OCI-LY3 (cell line): ENCODE data around the gene SYNE1.

ENCODE experiments used
- H2AFZ ChIP-seq: fragments of 200-600, 300-600 bp; shearing (Covaris generic); 2 replicates; pipeline ENCODE4 v1.6.0; 2014; ENCODE audit warnings: antibody characterized with exemption, low read depth, low read length
- H3K27ac ChIP-seq: fragments of 200-600, 300-600 bp; sonication (generic); 2 replicates; pipeline ENCODE4 v1.5.1; 2014; ENCODE audit warnings: mild to moderate bottlenecking, low read length, moderate library complexity, mixed read lengths
- H3K27me3 ChIP-seq: fragments of 200-600, 300-600 bp; sonication (generic); 2 replicates; pipeline ENCODE4 v1.6.1; 2014; ENCODE audit warnings: low read depth, low read length, mixed read lengths
- H3K36me3 ChIP-seq: fragments of 200-600, 300-600 bp; sonication (generic); replicated peaks from 2 replicates; pipeline ENCODE3; 2014; ENCODE audit warnings: low read depth, low read length, mixed read lengths
- H3K4me1 ChIP-seq: fragments of 300-600, 200-600 bp; sonication (generic); 2 replicates; pipeline ENCODE4 v1.6.1; 2014; ENCODE audit warnings: low read length, mixed read lengths
- H3K4me2 ChIP-seq: fragments of 200-600, 300-600 bp; sonication (generic); 2 replicates; pipeline ENCODE4 v1.6.1; 2014; ENCODE audit warnings: low read length, mixed read lengths
- H3K4me3 ChIP-seq: fragments of 300-600, 200-600 bp; sonication (generic); 2 replicates; pipeline ENCODE4 v1.5.1; 2014; ENCODE audit warnings: antibody characterized with exemption, mild to moderate bottlenecking, low read length, moderate library complexity
- H3K79me2 ChIP-seq: fragments of 300-600, 200-600 bp; shearing (Covaris generic); 2 replicates; pipeline ENCODE4 v1.6.1; 2014; ENCODE audit warnings: mild to moderate bottlenecking, low read length, mixed read lengths
- H3K9ac ChIP-seq: fragments of 300-600, 200-600 bp; shearing (Covaris generic); 2 replicates; pipeline ENCODE4 v1.6.0; 2014; ENCODE audit warnings: mild to moderate bottlenecking, low read length, moderate library complexity
- H3K9me3 ChIP-seq: fragments of 200-600, 300-600 bp; shearing (Covaris generic); 2 replicates; pipeline ENCODE4 v1.6.1; 2014; ENCODE audit warnings: low read length, mixed read lengths; ENCODE audit not compliant: insufficient read depth
- H4K20me1 ChIP-seq: fragments of 200-600, 300-600 bp; sonication (generic); 2 replicates; pipeline ENCODE4 v1.6.1; 2016; ENCODE audit warnings: low read length, mixed read lengths; ENCODE audit not compliant: insufficient read depth
- CTCF ChIP-seq: fragments of 200-600, 300-600 bp; sonication (generic); IDR thresholded peaks from 2 replicates; pipeline ENCODE4 v1.5.1; 2014; ENCODE audit warnings: antibody characterized with exemption, low read length, low read depth
- EZH2phosphoT487 ChIP-seq: fragments of 200-600 bp; shearing (Covaris generic); IDR thresholded peaks from 2 replicates; pipeline ENCODE4 v1.6.1; 2018; ENCODE audit warnings: antibody characterized with exemption, mixed run types, low read depth

Gene SYNE1

GRCh38 chr6:152136449-152136825, 500.7 kb downstream of the SYNE1 start:
- Histone ChIP-seq H3K36me3 (no peaks in the 10 kb centered on the region), H3K4me1 (no peaks in the 10 kb centered on the region), H3K4me2 (no peak overlapping the region), H3K27ac (no peak overlapping the region), H3K9ac (no peak overlapping the region), H3K27me3 (no peaks in the 10 kb centered on the region), H3K79me2 (no peaks in the 10 kb centered on the region), H3K4me3 (no peak overlapping the region), H3K9me3 (no peaks in the 10 kb centered on the region), H4K20me1 (no peaks in the 10 kb centered on the region), H2AFZ (no peak overlapping the region)
- no peak for TF ChIP-seq CTCF
- no peak for TF ChIP-seq EZH2phosphoT487

- H3K27ac ChIP-seq: no peak overlapping the region
- no peaks in the 10 kb centered on the region for H3K4me1 ChIP-seq
- no peak for TF ChIP-seq EZH2phosphoT487
- no peak for TF ChIP-seq CTCF
- H3K36me3 ChIP-seq: no peaks in the 10 kb centered on the region
- H4K20me1 ChIP-seq: no peaks in the 10 kb centered on the region
- H3K27me3 ChIP-seq: no peaks in the 10 kb centered on the region
- no peak overlapping the region for H3K9ac ChIP-seq
- no peaks in the 10 kb centered on the region for H3K9me3 ChIP-seq
- no peak overlapping the region for H2AFZ ChIP-seq
- H3K4me2 ChIP-seq: no peak overlapping the region
- H3K79me2 ChIP-seq: no peaks in the 10 kb centered on the region
- H3K4me3 ChIP-seq: no peak overlapping the region
These were observed 501.3 kb downstream of the SYNE1 start for GRCh38 chr6:152135755-152136448.

- Histone ChIP-seq H3K36me3 (no peaks in the 10 kb centered on the region), H4K20me1 (no peaks in the 10 kb centered on the region), H2AFZ (no peak overlapping the region), H3K27me3 (no peaks in the 10 kb centered on the region), H3K4me1 (peaks cover 8% of the 10 kb centered on the region), H3K9ac (no peak overlapping the region), H3K4me2 (no peak overlapping the region), H3K79me2 (no peaks in the 10 kb centered on the region), H3K4me3 (no peak overlapping the region), H3K27ac (no peak overlapping the region), H3K9me3 (no peaks in the 10 kb centered on the region)
- no peak for TF ChIP-seq EZH2phosphoT487
- TF ChIP-seq CTCF: no peak
These were observed 506.7 kb downstream of the SYNE1 start for GRCh38 chr6:152130441-152130840.

- Histone ChIP-seq H3K4me1 (peaks cover 16% of the 10 kb centered on the region), H3K27ac (no peak overlapping the region), H3K79me2 (no peaks in the 10 kb centered on the region), H3K9ac (no peak overlapping the region), H3K4me2 (no peak overlapping the region), H3K9me3 (no peaks in the 10 kb centered on the region), H3K4me3 (no peak overlapping the region), H3K27me3 (no peaks in the 10 kb centered on the region), H2AFZ (no peak overlapping the region), H3K36me3 (no peaks in the 10 kb centered on the region), H4K20me1 (no peaks in the 10 kb centered on the region)
- no peak for TF ChIP-seq EZH2phosphoT487
- no peak for TF ChIP-seq CTCF
These were observed 507.4 kb downstream of the SYNE1 start for GRCh38 chr6:152129691-152130151.
